Middle frontal gyrus (tissue), 1 donor: ENCODE data around the gene MRPL21.
"Not testable (repeated sequence)": the region's sequence is repeated elsewhere in the genome, so short reads cannot be mapped to it uniquely, and the experiment has no call there.

ENCODE experiments used
- DNase-seq: peaks from one replicate; pipeline ENCODE4 v3.0.0-alpha.2; 2015; ENCODE audit warnings: low spot score; ENCODE audit errors: extremely low spot score

Gene MRPL21

DNA sequence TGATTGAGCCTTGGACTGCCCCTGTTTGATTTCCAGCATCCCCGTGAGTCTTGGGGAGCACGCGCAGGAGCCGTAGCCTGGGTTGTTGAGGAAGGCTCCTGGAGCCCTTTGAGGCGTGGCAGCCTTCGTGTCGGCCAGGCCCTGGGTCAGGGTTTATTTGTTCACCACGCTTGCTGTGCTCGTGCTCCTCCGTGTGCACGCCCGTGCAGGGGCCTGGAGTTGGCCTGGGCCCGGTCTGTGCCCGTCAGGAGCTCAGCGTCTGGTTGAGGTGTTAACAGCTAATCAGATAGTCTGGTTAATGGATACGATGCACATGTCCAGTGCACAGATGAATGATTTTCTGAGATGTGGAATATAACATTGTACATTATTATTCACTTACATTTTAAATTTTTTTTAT is 8.1 kb upstream of the MRPL21 start:
- DNase-seq, result no peak

DNA sequence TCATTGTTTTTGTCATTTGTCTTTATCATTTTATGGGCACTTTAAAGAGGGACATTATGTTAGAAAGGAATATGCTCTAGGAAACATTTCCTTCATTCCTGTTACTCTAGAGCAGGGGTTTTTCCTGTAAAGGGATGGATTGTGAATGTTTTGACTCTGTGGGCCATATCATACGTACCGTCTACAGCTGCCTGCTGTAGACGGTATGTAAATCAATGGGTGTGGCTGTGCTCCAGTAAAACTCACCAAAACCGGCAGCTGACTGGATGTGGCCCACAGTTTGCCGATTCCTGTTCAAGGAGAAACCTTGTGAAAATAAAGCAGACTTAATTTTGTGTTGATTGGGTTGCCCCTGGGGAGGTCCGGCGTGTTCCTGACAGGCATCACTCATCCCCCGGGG is 7.3 kb upstream of the MRPL21 start:
- DNase-seq, result no peak

DNA sequence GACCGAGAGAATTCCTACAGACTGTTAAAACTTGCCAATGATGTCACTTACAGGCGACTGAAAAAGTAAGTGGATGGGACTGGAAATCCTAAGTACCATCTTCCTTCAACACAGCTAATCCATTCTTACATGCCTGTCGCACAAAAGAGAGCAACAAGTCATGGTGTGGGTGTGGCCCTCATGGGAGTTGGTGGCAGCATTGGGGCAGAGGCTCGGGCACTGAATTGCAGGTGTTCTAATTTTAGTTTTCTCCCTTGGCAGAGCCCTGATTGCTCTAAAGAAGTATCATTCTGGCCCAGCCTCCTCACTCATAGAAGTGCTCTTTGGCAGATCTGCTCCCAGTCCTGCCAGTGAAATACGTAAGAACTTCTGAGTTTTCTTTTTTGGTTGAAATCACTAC is 4.6 kb upstream of the MRPL21 start:
- no peak for DNase-seq

DNA sequence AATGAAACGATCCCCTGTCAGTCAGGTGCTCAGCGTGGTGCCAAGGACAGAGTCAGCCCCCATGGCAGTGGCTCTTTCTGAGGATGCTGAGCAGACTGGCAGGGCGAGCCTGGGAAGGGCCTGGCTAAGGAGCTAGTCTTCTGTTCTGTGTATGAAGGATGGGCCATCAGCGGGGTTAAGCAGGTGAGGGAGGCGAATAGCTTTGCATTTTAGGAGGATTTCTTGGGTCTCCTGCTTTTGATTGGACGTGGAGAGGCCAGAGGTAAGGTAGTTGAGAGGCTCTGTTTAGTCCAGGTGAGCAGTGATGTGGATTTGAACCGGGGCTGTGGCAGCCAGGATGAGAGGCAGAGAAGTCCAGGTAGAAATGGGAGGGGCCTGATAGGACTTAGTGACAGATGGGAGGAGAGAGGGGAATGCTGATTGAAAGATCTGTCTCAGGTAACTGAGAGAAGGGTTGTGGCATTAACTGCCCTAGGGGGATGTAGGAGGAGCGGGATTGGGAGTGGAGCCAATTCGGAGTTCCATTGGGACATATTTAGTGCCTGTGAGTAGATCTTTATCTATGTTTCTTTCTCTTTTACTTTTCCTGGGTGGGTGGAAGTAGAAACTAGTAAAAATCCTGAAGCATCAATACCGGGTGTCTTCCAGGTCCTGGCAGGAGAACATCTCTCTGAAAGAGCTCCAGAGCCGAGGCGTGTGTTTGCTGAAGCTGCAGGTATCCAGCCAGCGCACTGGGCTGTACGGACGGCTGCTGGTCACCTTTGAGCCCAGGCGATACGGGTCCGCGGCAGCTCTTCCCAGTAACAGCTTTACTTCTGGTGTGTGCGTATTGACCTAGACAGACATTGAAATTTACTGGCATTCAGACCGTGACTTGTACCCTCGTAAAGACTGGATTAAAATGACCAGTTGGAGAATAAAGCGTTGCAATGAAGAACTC is 2.1 kb upstream of the MRPL21 start:
- no peak for DNase-seq

DNA sequence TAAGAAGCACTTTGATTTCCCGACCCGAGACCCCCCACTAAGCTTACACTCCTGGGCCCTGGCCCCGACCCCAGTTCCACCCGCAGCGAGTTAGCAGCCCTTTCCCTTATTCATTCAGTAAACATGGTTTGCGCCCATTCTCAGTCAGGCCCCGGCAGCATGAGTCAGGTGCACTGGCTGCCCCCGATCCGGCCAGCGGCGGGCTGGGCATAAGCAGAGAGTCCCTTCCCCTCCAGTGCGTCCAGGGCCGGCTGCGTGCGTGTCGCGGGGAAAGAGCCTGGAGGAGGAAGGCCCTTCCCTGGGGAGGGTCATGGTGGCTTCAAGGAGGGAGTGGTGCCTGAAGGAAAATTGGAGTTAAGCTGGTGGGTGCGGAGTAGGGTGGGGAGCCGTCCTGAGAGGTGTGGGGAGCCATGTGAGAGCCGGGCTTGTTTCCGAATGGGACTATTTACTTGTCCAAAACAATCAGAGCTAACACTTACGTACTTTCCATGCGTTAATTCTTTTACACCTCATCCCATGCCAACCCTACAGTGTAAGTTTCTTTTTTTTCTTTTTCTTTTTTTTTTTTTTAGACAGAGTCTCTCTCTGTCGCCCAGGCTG is 716 bp upstream of the MRPL21 start:
- DNase-seq, result no peak

DNA sequence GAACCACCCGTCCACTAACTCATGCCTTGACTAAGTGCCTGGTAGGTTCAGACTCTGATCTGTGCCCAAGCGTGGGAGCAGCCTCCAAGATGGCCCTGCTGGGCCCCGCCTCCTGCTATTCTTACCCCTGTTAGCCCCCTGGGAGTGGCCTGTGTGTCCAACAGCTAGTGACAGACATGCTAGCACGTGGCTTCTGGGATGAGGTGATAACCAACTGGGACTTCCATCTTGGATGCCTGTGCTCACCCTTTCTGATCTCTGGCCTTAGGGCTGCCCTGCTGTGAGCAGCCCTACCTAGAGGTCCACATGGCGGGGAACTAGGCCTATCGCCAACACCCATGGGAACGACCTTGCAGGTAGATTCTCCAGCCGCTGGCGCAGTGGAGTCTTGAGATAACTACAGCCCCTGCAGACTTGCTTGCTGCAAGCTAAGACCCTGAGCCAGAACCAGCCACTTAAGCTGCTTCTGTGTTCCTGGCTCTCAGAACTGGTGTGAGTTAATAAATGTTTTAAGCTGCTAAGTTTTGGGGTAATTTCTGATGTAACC is 2.7 kb downstream of the MRPL21 start:
- no peak for DNase-seq

DNA sequence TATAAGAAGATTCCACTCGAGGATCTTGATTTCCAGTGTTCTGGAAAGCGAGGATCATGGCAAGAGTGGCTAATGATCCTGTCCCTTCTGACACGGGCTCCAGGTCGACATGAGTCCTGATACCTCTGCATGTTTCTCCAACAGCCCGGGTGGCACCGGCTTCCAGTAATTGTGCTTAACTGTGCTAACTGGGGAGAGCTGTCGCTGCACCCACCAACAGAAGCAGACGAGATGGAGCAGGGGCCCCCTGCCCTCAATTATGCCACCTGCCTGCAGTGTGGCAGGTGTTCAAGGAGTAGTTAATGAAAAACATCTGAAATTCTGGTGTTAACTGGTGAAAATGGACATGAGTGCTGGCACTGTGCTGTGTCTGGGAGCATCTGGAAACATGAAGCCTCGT is 6.2 kb downstream of the MRPL21 start:
- no peak for DNase-seq

DNA sequence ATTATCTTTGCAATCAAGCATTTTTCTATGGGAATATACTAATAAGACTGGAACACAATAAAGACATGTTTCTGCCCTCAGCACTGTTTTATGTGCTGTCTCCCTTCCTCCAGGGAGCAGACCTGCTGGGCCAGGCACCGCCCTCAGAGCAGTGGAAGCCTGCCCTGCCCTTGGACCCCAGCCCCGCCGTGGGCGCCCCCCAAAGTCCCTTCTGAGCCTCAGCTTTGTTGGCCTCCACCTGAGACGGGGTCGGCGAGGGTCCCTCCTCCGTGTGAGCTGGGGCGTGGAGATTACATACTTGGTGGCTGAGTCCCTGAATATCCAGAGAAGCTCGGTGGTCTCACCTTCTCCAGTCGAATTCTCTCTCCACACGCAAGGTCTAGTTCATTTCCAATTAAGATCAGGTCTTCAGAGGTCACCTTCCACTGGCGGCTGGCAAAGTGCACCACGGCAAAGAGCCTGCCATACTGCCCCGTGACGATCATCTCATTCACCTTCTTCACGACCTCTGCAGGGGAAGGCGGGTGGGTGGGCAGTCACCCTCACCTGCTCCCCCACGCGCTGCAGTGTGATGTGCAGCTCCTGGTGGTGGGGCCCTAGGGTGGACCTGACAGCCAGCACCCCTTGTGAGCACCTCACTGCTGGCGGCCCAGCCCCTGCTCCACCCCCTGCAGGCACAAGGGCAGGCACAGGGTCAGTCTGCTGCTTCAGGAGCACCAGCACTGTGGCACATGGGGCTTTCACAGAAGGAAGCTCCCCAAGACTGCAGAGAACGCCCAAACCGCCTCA is 7.3 kb downstream of the MRPL21 start:
- no peak for DNase-seq

DNA sequence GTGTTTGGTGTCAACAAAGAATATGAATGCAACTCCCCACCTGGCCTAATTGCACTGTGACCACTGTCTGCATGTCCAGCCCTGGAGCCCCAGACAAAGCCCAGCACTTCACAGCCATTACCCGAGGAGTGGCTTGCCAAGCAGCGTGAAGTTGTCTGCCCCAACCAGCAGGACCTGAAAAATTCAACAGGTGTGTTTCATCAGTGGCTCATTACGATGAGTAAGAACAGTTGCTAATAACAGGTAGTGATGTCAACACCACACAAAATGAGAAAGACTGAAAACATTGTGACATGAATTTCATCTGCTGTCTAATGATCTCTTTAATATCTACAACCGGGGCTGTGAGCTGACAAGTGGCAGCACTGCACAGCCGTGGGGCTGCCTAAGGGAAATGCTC is 10.3 kb downstream of the MRPL21 start:
- DNase-seq, result no peak

DNA sequence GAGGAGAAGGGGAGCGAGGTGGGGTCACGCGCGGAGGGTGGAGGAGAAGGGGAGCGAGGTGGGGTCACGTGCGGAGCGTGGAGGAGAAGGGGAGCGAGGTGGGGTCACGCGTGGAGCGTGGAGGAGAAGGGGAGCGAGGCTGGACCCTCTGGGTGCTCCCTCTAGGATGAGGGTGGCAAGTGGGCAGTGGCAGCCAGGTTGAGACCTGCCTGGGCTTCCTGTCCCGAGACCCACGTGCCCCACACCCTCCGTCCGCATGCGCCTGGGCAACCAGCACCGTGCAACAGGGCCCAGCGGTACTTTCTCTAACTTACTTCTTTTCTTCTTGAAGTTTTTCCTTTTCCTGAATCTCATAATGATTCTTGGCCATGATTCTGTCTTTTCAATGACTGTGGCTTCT is 11.1 kb downstream of the MRPL21 start:
- DNase-seq, result no peak

DNA sequence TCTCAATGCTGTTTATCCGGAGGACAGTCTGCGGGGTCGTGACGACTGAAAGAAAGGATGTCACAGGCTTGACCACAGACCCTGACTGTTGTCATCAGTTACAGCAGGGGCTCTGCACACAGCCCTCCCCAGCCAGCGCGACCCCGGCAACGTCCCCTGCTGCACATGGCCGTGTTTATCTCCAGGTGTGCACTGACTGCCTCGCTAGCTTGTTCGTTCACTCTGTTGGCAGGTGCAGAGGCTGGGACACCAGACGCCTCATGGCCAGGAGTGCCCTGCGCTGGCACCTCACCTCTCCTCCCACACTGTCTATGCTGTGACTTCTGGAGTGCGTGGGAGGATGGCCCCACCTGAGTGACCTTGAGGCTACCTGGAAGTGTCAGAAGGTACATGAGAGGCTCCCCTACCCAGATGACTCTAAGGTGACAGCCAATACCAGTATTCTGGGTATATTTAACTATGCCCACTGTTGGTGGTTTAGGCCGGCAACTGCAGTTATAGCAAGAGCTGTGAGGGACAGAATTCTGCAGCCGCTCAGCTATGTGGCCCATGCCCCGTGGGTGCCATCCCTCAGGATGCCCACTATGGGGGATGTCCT is 12.2 kb downstream of the MRPL21 start:
- no peak for DNase-seq

DNA sequence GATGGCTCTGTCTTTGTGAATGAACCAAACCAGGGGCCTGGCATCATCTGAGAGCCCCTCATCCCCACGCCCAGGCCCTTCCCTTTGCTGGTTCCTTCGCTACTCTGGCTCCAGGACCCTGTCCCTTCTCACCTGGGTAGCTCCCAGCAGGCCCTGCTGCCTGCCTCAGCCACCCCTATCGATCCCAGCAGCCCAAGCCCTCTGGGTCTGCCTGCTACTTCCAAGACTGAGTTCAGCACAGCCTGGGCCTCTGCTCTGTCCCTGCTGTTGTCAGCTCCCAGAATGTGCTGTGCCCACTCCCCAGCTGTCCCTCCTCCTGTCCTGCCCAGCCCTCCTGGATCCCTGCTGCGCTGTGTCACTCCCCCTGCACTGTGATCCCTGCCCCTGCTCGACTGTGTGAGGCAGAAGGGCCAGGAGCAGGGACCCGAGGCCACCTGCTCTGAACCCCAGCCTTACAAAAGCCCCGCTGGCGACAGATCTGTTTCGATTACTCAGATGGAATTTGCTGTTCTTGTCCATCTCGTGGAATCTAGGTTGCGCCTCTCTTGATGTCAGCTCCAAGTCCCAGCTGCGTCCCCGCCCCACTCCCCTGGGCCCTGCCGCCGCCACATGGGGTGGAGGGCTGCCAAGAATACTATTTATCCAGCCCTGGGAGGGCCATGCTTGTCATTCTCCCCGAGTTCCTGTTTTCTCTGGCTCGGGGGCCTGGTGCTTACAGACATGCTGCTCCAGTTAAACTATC is 13.0 kb downstream of the MRPL21 start:
- DNase-seq, result no peak

DNA sequence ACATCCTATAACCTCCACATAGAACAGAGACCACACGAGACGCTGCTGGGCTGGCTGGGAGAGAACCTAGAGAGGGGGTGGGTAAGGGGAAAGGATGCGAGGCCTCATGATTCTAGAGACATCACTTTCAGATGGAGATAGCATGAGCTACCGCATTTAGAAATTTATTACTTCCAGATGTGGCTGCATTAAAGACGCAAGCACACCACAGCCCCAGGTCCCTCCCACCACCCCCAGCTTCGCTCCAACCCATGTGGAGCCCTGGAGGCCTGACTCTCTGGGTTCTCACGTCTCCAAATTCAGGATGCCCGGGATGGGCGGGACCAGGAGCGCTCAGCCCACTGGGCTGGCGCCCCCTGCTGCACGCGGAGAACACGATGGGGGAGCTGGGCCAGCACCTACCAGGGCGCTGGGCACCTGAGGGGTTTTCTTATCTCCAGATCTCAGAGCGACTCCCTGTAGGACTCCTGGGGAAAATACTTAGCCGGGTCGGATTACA is 13.6 kb downstream of the MRPL21 start:
- no peak for DNase-seq

DNA sequence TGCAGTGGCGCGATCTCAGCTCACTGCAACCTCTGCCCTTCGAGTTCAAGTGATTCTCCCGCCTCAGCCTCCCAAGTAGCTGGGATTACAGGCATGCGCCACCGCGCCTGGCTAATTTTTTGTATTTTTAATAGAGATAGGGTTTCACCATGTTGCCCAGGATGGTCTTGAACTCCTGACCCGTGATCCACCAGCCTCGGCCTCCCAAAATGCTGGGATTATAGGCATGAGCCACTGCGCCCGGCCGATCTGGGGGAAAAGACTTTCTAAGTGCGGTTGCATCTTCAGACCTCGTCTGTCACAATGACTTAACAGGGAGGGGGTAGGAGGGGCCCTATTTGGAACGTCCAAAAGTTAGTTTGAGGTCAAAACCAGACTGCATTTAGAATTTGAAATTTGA is 18.8 kb downstream of the MRPL21 start:
- DNase-seq, result not testable (repeated sequence)

DNA sequence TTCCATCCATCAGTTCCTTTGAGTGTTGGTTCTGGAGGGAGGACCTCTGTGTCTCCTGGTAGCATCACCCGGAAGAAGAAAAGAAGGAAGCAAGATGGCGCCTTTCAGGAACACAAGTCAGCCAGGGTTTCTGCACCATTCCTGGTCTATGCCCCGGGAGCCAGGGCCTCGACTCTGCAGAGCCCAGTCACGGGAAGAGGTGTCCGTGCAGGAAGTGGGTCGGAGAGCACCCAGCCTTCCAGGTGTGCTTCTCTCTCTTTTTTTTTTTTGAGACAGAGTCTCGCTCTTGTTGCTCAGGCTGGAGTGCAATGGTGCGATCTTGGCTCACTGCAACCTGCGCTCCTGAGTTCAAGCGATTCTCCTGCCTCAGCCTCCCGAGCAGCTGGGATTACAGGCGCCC is 21.2 kb downstream of the MRPL21 start:
- no peak for DNase-seq

DNA sequence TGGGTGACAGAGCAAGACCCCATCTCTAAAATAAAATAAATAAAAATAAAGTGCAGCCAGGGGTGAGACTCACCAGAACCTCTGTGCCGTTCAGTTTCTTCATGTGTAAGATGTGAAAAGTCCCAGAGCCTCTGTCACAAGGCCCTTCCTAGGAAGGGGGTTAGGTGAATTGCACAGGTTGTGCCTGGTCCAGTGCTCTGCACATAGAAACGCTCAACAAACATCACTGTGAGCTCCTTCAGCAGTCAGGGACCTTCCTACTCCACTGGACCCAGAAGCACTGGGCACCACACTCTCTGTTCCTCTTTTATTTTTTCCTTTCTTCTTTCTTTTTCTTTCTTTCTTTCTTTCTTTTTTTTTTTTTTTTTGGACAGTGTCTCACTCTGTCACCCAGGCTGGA is 22.3 kb downstream of the MRPL21 start:
- no peak for DNase-seq

DNA sequence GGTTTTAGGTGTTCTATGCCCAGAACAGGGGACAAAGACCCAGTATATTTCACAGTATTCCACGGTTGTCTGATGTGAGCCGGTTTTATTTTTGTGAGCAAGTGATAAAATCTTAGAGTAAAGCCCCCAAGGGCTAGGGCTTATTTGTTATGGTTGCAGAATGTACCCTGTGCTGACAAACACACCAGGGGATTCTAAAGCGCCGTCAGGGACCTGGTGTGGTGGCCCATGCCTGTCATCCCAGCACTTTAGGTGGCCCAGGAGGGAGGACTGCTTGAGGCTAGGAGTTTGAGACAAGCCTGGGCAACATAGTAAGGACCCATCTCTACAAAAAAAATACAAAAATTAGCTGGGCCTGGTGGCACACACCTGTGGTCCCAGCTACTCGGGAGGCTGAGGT is 22.8 kb downstream of the MRPL21 start:
- DNase-seq, result no peak

DNA sequence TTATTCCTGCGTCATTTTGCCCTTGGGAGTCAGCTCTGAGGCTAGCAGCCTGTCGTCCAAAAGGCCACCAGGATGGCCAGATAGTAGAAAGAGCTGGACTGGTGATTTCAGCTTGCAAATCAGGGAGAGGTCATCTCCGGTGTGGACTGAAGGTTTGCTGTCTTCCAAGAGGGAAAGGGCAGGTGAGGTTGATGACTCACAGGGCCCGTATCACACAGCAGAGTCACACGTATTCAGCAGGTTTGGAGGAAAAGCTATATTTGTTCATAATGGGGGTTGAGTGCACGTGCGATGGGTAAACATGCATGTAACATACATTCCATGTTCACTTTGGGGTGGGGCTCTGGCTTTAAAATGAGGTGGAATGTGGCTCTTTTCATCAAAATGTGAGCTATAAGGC is 25.6 kb downstream of the MRPL21 start:
- no peak for DNase-seq

DNA sequence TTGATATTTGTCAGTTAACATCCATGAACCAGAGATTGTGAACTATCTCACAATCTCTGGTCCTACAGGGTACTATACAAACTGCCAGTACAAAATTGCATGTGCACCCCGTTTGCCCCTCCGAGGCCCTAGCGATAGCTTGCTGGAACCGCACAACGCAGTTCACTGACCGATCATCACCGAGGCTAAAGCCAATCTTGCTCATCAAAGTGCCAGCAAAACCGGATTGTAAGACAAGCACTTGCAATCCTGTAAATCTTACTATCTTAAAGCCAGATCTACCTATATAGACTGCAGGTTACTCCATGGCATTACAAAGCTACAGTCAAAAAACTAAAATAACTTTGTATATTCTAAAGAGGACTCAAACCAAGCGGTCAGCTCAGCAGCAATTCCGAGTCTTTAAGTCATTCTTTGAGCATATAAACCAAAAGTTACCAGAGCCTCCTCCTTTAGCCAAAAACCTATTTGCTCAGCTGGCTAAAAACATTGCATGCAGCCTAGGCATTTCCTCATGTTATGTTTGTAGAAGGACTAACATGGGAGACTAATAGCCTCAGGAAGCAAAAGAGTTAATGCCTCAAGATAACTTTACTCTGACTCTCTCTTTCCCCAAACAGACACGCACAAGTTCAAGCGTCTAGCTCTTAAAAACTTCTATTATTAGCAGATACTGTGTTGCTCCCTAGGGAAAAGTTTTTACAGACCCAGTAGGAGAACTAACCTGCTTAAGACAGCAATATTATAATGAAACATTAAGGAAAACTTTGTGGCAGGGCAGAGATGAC is 31.2 kb downstream of the MRPL21 start:
- no peak for DNase-seq

DNA sequence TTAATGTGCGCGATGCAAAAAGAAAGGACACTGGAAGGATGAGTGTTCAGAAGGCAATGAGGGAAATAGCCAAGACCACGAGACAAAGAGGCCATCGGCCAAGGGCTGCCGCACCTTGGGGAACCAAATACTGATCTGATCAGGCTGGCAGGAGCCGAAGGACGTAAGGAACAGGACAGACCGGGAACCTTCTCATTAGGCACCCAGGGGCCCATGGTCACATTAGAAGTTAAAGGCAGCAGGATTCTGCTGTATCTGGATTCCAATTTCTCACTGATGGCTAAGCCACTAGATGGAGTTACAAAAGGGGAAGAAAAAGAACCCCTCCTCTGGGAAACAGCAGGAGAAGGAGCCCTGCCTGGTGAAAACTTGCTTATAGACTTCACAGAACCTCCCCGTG is 33.2 kb downstream of the MRPL21 start:
- DNase-seq, result no peak
